Umbilical cord (tissue), 2 donors: ENCODE results near the gene KPNA2. TPM values are rescaled to one million over a fixed set of nuclear protein-coding genes. Genes with fewer than 3 reads are reported as not detected.
"Not testable (repeated sequence)": the region's sequence is repeated elsewhere in the genome, so short reads cannot be mapped to it uniquely, and the experiment has no call there.

ENCODE experiments used
- DNase-seq: peaks from one replicate; pipeline ENCODE4 v3.0.0-alpha.2; 2015; ENCODE audit warnings: low spot score
- total RNA-seq: library from RNA; depleted of rRNA; stranded (reverse); fragments of >200 nt; gene quantifications from one replicate; pipeline ENCODE4 v1.2.3, GENCODE V29; 2014; ENCODE audit warnings: low replicate concordance; ENCODE audit not compliant: insufficient read depth

KPNA2 gene
- total RNA-seq, 1 donor from 2014 or later: 47.7 TPM

DNA sequence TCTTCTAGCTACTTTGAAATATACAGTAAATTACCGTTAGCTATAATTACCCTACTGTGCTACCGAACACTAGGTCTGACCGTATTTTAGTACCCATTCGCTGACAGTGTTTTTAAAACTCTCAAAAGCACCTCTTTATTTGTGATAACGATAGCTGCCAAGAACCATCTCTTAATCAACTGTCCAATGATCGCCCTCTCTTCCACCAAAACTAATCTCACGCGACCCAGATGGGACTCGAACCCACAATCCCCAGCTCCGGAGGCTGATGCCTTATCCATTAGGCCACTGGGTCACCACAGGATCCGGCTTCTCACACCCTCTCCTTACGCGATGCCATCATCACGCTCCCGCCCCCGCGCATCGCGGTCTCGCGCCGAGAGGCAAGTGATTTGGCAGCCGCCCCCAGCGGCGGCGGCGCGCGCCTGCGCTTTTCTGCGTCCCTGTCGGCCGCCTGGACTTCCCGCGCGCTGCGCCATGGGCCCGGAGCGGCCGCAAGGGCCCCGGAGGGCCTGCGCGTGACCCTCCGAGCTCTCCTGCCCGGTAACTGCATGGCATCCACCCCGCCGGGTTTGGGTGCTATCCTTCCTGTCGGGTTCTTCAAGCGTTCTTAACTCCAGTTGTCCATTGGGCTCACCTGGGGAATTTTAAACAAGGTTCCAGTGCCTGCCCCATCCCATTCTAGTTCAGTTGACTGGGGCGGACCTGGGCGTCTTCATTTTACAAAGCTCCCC, 15.7 kb upstream of the KPNA2 start:
- peak; percentile 96 for DNase-seq

DNA sequence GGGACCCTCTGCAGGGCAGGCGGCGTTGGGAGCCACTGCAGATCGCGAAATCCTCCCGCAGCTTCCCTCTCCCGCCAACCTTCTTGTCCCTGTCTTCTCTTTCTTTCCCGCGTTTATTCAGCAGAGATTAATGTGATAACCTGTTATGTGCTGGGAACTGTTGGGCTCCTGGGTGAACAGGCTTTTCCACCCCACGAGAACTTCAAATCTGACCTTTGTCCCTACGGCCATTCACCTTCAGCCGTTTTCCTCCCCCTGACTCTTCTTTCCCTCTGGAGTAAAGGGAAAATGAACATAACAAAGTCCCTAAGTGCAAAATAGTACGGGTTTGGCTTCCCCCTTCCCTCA, 15.2 kb upstream of the KPNA2 start:
- DNase-seq: no peak

DNA sequence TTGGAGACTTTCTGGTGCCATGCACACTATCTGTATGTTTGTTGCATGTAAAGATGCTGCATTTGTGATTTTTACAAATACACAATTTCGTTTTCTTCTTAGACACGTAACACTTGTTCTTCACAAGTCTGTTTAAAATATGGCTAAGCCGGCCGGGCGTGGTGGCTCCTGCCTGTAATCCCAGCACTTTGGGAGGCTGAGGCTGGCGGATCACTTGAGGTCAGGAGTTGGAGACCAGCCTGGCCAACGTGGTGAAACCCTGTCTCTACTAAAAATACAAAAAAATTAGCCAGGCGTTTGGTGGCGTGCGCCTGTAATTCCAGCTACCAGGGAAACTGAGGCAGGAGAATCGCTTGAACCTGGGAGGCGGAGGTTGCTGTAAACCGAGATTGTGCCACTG, 14.7 kb upstream of the KPNA2 start:
- DNase-seq: not testable (repeated sequence)

DNA sequence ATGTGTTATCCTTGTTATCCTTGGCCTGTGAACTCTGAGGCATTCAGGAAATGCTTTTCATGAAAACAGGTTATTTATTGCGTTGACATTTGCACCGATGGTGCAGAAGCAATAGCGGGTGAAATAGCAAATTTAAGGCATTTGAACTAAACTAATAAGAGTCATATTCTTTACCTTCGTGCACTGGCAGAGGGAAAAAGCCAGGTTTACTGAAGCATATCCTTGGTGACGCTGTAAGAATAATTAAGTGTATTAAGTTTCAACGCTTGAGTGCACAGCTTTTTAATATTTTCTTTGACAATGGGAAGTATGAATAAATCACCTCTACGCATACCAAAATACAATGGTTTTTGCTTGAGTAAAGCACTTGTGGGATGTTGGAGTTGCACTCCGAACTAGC, 13.6 kb upstream of the KPNA2 start:
- DNase-seq: no peak

DNA sequence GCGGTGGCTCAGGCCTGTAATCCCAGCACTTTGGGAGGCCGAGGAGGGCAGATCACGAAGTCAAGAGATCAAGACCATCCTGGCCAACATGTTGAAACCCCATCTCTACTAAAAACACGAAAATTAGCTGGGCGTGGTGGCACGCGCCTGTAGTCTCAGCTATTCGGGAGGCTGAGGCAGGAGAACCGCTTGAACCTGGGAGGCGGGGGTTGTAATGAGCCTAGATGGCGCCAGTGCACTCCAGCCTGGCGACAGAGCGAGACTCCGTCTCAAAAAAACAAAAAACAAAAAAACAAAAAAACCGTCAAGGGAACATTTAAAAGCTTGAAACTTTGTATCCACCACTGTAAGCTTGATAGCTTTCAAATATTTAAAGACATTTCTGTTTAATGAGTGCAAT, 13.0 kb upstream of the KPNA2 start:
- DNase-seq: not testable (repeated sequence)

DNA sequence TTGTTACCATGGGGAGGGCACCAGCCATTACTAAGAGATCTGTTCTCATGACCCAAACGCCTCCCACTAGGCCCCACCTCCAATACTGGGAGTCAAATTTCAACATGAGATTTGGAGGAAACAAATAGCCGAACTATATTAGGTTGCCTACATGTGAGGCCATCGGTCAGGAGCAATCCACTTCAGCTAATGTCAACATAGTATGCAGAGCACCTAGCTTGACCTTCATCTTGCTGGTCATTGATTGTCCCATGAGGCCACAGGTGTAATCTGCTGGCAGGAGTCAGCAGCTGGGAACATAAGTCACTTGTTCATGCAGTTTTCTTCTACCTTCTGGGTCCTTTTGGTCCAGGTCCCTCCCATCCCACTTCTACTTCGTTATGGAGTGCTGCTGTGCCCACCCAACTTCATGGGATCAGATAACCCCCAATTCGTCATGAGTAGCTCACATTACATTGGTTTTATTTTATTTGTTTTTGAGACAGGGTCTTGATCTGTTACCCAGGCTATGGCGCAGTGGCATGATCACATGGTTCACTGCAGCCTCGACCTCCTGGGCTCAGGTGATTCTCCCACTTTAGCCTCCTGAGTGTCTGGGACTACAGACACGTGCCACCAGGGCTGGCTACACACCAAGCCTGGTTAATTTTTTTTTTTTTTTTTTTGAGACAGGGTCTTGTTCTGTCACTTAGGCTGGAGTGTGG, 5.9 kb upstream of the KPNA2 start:
- no peak for DNase-seq

DNA sequence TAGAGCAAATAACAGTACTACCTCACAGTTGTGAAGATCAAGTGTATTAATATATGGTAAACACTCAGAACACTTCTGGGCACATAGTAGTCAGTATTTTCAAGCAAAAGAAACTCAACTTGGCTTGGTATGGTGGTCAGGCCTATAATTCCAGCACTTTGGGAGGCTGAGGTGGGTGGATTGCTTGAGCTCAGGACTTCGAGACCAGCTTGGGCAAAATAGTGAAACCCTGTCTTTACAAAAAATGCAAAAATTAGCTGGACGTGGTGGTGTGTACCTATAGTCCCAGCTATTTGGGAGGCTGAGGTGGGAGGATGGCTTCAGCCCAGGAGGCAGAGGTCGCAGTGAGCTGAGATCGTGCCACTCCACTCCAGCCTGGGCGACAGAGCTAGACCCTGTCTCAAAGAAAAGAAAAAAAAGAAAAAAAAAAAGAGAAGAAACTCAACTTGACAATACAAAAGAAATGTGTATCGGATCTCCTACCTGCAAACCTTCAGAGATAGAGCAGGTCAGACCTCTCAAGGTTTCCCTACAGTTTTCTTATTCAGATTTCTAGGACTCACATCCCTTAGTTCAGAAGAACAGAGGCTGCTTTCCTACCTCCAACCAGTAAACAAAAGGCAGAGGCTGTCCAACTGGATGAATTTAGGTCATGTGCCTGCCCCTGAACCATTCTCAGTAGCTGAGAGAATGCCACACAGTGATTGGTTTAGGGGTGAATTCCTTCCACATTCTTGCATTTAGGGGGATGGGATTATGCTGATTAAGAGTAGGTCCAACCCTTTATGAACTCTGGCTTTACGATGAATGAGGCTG, 1.7 kb upstream of the KPNA2 start:
- peak; percentile 82 for DNase-seq

DNA sequence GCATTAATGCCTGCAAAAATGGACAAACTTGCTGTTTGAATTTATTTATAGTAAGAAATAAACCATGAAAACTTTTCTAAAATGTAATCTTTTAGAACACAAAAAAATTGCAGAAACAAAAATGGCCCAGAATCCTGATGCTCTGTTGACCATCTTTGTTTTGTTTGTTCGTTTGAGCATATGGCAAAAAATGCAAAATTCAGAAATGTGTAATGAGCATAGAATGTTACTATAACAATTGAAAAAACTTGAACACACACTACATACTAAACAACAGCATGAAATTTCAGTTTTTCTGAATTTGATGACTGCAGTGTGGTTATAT, 1.1 kb upstream of the KPNA2 start:
- no peak for DNase-seq

DNA sequence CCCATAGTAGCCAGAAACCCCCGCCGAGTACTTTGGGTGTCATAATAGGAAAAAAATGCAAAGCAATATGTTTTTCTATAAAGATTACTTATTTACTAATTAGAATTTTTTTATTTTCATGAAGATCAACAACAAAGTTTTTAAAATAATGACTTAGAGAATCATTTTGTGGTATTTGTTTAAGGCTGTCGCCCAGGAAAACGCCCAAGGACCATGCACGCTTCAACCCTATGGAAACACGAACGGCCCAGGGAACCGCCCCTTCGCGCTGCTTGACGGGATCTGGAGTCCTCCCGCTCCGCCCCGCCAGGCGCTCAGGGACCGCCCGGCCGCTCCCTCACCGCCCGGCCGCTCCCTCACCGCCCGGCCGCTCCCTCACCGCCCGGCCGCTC, 408 bp upstream of the KPNA2 start:
- no peak for DNase-seq

DNA sequence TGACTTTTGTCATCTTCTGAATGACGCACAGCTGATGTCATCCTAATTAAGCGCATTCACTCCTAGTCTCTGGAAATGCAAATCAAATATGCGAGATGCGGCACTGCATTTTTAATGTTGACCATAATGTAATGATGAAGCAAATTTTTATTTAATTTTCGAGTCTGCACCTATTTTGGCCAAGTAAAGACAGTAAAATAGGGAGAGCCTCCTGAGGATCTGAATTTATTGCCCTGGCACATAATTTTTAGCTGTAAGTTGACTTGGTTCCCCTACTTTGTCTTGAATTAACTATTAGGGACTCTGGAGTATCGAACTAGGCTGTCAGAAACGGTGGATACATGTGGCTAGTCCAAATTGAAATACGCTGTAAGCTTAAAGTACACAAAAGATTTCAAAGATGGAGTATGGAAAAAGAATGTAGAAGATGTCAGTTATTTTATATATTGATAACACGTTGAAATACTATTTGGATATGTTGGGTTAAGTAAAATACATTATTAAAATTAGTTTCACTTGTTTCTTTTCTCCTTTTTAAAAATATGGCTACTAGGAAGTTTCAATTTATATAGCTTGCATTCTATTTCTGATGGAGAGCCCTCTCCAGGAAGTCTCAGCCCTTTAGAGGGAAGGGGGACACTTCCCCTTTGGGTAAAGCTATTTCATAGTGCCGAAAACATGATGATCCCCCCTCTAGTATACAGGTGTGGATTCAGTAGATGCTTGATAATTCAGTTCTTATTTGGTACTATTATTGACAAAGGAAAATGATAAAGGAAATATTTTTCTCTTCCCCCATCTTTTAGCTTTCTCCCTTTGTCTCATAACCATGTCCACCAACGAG, 991 bp downstream of the KPNA2 start:
- peak; percentile 25 for DNase-seq

DNA sequence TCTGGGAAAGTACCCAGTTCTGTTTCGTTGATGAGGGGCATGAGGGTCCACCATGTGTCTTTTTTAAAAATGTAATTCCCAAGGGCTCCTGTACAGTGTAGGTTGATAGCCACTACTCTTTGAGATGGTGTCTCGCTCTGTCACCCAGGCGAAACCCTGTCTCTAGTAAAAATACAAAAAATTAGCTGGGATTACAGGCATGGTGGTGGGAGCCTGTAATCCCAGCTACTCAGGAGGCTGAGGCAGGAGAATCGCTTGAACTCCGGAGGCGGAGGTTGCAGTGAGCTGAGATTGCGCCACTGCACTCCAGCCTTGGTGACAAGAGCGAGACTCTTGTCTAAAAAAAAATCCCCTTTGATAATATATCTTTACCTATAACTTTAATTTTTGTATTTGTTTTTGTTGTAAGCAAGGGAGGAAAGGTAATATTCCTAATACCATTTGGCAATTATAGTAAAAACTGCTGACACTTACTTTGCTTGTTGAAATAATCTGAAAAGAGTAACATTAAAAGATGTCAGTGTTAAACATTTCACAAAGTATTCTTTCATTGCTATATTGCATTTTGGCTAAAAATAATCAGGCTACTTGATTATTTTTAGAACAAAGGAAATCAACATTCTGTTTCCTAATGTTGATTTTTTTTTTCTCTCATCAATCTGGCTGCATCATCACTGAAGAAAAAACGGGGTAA, 11.8 kb downstream of the KPNA2 start:
- no peak for DNase-seq

DNA sequence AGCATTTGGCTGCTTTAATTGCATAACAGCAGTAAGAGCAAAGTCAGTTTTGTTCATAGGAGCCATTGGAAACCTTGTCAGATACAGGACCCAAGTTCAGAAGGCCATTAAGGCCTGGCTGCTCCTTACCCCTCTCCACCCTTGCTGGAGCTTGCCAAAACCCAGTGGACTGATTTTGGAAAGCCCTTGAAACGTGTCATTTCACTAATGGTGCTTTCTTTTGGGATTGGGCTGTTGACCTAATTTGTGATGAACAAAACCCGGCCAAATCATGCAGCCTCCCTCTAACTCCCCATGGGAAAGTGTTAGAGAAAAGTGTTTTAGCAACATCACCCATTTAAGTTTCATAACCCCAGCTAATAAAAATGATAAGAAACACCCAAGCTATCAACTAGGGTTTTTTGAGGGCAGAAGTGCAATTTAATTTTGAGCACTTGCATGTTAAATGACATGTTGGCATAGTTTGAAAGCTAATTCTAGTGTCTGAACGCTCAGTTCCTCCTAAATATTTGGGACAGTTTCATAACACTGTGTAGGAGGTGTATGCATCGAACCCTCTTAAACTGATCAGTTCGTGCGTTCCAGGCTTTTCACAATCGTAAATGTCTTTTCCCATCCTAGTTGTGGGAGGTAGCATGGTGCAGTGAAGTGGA, 12.5 kb downstream of the KPNA2 start:
- not testable (repeated sequence) for DNase-seq

DNA sequence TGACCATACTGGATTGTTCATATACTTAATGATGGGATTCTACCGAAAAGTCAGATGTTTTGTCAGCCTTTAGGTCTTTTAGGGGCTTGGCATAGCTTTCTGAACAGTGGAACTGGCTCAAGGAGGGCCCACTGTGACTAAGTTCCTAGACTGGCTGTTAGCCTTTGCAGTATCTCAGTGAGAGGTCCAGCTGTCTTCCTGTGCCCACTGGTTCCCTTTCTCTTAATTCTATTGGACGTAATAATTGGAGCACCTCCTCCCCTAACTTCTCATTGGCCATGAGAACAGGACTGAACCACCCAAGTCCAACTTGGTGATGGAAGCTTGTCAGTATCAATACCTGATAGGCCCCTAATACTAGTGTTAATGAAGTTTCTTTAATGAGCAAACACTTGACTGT, 13.5 kb downstream of the KPNA2 start:
- DNase-seq: no peak

DNA sequence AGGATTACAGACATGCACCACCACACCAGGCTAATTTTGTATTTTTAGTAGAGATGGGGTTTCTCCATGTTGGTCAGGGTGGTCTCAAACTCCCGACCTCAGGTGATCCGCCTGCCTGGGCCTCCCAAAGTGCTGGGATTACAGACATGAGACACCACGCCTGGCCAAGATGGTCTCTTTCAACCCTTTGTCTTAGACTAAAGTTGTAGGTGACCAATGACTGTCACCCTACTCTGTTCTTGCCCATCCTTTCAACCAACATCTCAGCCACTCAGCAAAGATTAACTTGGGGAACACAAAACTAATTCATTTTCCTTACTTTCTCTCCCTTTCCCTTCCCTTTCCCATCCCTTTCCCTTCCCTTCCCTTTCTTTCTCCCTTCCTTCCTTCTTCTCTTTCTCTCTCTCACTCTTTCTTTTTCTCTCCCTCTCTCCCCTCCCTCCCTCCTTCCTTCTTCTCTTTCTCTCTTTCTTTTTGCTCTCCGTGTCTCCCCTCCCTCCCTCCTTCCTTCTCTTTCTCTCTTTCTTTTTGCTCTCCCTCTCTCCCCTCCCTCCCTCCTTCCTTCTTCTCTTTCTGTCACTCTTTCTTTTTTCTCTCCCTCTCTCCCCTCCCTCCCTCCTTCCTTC, 14.4 kb downstream of the KPNA2 start:
- DNase-seq: not testable (repeated sequence)

DNA sequence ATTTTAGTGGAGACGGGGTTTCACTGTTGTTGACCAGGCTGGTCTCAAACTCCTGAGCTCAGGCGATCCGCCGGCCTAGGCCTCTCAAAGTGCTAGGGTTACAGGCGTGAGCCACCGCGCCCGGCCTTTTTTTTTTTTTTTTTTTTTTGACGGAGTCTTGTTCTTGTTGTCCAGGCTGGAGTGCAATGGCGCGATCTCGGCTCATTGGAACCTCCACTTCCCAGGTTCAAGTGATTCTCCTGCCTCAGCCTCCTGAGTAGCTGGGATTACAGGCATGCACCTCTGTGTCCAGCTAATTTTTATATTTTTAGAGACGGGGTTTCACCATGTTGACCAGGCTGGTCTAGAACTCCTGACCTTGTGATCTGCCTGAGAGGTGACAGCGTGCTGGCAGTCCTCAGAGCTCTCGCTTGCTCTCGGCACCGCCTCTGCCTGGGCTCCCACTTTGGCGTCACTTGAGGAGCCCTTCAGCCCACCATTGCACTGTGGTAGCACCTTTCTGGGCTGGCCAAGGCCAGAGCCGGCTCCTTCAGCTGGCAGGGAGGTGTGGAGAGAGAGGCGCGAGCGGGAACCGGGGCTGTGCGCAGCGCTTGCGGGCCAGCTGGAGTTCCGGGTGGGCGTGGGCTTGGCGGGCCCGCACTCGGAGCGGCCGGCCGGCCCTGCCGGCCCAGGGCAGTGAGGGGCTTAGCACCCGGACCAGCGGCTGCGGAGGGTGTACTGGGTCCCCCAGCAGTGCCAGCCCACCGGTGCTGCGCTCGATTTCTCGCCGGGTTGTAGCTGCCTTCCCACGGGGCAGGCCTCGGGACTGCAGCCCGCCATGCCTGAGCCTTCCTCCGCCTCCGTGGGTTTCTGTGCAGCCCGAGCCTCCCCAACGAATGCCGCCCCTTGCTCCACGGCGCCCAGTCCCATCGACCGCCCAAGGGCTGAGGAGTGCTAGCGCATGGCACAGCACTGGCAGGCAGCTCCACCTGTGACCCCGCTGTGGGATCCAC, 16.1 kb downstream of the KPNA2 start:
- not testable (repeated sequence) for DNase-seq

DNA sequence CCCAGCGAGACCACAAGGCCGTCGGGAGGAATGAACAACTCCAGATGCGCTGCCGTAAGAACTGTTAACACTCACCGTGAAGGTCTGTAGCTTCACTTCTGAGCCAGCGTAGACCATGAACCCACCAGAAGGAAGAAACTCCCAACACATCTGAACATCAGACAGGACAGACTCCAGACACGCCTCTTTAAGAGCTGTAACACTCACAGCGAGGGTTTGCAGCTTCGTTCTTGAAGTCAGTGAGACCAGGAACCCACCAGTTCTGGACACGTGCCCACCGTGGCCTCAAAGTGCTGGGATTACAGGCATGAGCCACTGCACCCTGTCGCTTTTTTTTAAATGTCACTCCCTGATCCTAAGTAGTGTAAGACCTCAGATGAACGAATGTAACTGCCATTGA, 17.3 kb downstream of the KPNA2 start:
- DNase-seq: no peak

DNA sequence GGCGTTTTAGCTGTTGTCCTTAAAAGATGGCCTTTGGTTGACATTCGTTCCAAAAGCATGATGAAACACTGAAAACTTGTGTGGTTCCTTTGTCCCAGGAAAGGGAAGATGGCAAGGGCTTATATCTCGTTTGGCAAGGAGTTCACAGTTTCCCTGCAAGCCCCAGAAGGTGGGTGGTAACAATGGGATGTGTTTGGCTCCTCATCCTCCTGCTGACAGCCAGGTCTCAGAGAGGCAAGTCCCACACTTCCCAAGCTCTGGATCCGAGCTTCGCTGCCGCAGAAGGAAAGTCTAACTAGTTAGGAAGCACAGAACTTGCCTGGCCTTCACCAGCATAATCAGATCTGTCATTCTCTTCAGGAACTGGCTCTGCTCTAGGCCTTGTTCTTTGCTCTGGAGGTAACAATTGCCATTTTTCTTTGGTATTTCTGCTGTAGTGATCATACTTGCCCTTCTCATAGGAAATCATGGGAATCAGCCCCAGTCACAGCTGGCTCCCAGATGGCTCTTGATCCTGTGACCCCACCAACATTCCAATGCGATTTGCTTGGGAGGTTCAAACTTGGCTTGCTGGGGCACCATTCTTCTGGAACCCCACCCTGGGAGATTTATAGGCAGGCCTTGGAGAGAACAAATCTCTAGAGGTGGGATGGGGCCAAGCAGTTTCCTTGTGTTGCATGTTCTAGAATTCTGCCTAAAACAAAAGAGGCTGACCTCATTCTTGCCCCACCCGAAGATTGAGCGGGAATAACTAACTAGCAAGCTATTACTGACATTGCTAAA, 17.9 kb downstream of the KPNA2 start:
- peak; percentile 52 for DNase-seq

DNA sequence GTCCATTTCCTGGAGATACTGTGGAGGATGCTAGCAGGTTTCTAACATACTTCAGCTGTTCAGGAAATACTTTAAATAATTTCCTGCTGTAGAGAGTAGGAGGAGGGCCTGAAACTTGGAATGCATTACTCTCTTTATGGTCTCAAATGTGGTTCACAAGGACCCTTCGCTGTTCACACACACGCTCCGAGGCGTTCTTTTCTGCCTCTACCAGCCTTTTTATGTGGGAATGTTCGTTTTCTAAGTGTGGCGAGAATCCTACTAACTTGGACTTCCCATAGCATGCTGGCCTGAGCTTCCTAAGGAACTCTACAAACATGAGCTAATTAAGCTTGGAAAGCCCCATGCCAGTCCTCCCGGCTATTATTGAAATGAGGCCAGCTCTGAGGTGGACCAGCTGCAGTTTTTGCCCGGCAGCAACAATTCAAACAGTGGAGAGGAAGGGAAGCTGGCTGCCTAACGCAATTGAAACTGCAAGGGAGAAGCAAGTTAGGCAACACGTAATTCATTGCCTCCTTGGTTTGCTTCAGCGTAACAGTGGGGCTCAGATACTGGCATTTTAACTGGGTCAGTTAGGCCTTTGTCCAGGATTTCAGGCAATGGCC, 18.9 kb downstream of the KPNA2 start:
- DNase-seq: peak; percentile 54
